ENCODE results near the gene CLEC4C. TPM values are rescaled to one million over a fixed set of nuclear protein-coding genes. Genes with fewer than 3 reads are reported as not detected.

Gene CLEC4C
- total and polyA plus RNA-seq, 10 of the 15 experiments (the other 5 are each of a cell fraction or from before 2014, with no cell fraction given): 0.38 to 12.2 (median 4.6) TPM

DNA sequence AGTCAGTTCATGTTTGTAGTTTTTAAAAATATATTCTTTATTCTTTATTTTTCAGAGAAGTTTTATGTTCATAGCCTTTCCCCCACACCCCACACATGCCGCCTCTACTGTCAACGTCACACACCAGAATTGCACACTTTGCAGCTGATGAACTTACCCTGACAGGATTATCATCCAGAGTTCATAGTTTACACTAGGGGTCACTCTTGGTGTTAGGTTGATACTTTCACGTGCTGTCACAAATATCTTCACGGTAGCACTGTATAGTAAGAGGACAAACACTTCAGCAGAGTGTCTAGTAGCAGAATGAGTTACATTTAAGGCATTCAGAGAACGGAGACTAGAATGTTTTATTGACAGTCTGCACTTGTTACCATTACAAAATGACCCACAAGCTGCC, 30.8 kb downstream of the CLEC4C start:
- POLR2A ChIA-PET: interaction anchor here (0.6 kb wide), 1 partner anchor 27 kb away, joined by 4 read pairs; no protein-coding TSS in a partner anchor
- DNase-seq (ENCODE audit: low read depth, low spot score): no peak
- Histone ChIP-seq H3K79me2 (ENCODE audit: control insufficient read depth, insufficient read depth, low read length) (no peaks in the 10 kb centered on the region), H3K4me1 (ENCODE audit: control insufficient read depth, insufficient read depth, low read length) (no peaks in the 10 kb centered on the region), H2AFZ (ENCODE audit: control insufficient read depth, low read depth, low read length) (no peak overlapping the region), H3K9ac (ENCODE audit: control insufficient read depth, insufficient read depth, low read length) (no peak overlapping the region), H3K4me3 (no peak overlapping the region), H3K36me3 (ENCODE audit: control insufficient read depth in 2 of 2, insufficient read depth in 2 of 2, low read length in 1 of 2) (no peaks in the 10 kb centered on the region), H3K9me3 (replicated peaks; ENCODE audit: control insufficient read depth, insufficient read depth, low read length) (no peaks in the 10 kb centered on the region), H4K20me1 (ENCODE audit: control insufficient read depth, insufficient read depth) (no peaks in the 10 kb centered on the region), H3K27ac (ENCODE audit: control insufficient read depth, insufficient read depth) (no peak overlapping the region), H3K4me2 (ENCODE audit: control insufficient read depth, insufficient read depth) (no peak overlapping the region), H3K27me3 (replicated peaks in 1 of 2; ENCODE audit: control insufficient read depth in 2 of 2, insufficient read depth in 2 of 2, low read length in 1 of 2) (no peaks in the 10 kb centered on the region)
- CTCF ChIA-PET: interaction anchor here (0.8 kb wide), 1 partner anchor 160 kb away, joined by 3 read pairs; no protein-coding TSS in a partner anchor
- WGBS (ENCODE audit: insufficient coverage, insufficient replicate concordance, low lambda C conversion rate, missing lambda C conversion rate): 14% methylated on average over 5 of the region's 5 CpGs
- no peak for ATAC-seq
- intact Hi-C loops (cut with micrococcal nuclease; ENCODE audit: unreplicated experiment): loop anchor here (5.0 kb wide), 1 partner anchor 91 kb away; no protein-coding TSS in a partner anchor
- in situ Hi-C loops (cut with MboI): no loop called here
- RAD21 ChIA-PET (ENCODE audit: unreplicated experiment): interaction anchor here (1.0 kb wide), 1 partner anchor 92 kb away, joined by 4 read pairs; no protein-coding TSS in a partner anchor
- SMC1A ChIA-PET (ENCODE audit: uncharacterized antibody, unreplicated experiment): interaction anchor here (0.6 kb wide), 1 partner anchor 11 kb away, joined by 3 read pairs; no protein-coding TSS in a partner anchor
- no peak for FAIRE-seq
- TF ChIP-seq ZSCAN29 (IDR thresholded peaks at IDR 0.05) (no peak), BHLHE40 (IDR thresholded peaks at IDR 0.05; ENCODE audit: borderline replicate concordance in 1 of 2, low read depth in 2 of 2, low read length in 1 of 2) (no peak), RAD21 (IDR thresholded peaks at IDR 0.05; ENCODE audit: insufficient read depth, low read depth, low read length) (peak; percentile 49), CTCF (IDR thresholded peaks at IDR 0.05 in 2 of 3, conservative IDR thresholded peaks at IDR 0.05 in 1 of 3; ENCODE audit: control insufficient read depth in 2 of 3, extremely low read depth in 1 of 3, insufficient read depth in 1 of 3, low read depth in 3 of 3, low read length in 3 of 3) (peak in 2 of 3 experiments; percentile 19 to 33; a peak in 3 of 6 replicates), SMC3 (IDR thresholded peaks at IDR 0.05; ENCODE audit: borderline replicate concordance, low read length) (peak; percentile 25; the same call in 1 of the 2 replicates), JUND (IDR thresholded peaks at IDR 0.05; ENCODE audit: low read depth, low read length) (no peak), CBX5 (IDR thresholded peaks at IDR 0.05; ENCODE audit: low read depth) (no peak)
- no TSS peak for BruUV-seq (replicated peaks)
